EL (cell line): Measurements from ENCODE around the gene LECT2.

Source experiments
- DNase-seq: peaks from one replicate; pipeline ENCODE4 v3.0.0-alpha.2; 2016

Gene LECT2

GRCh38 chr5:135977375-135977928 lies 22.7 kb upstream of the LECT2 start:
- DNase-seq: no peak

- no peak for DNase-seq
Observed at GRCh38 chr5:135976216-135976615, 21.4 kb upstream of the LECT2 start.

DNA sequence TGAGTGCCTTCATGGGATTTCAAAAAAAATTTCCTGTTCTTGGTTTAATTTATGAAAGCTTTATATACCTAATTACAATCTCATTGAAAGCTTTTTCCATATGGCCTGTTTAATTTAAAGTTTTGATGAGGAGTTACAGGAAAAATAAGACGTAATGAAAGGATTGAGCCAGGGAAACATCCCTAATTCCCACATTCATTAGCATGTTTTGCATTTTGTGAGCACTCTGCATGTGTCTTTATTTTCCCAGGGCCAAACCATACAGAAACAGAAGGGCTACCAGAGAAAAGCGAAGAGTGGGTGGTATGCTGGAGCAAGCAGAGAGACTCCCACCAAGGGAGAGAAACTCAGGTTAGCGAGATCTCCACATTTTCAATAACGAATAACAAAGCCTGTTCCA lies 20.3 kb upstream of the LECT2 start:
- DNase-seq: no peak

- no peak for DNase-seq
Observed at GRCh38 chr5:135974021-135974600, 19.3 kb upstream of the LECT2 start.

DNA sequence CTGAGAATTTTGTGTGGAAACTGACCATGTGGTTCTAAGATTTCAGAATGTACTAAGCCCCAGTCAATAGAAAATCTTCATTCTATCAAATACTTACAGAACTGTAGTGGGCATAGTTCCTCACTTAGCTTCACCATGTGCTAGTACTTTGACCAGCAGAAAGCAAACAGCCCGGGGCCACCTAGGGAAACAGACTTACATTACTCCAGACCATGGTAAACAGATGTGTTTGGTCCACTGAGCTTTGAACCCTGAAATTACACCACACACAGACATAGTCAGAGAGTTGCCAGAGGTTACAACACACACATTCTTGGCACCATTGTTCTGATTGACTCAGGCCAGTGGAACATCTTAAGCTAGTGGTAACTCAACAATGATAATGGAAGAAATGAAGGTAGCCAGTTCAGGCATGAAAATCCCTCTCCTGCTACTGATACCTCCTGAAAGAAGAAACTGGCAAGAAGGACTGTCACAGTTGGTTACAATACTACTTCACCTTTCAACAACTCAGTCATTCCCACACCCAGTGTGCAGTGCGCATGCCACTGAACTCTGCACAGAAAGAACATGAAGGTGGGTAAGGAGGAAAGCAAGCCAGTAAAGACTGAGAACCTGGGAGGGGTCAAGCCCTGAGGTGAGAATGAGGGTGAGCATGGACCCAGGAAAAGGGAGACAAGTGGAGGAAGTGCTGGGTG lies 18.7 kb upstream of the LECT2 start:
- peak; percentile 46 for DNase-seq

DNA sequence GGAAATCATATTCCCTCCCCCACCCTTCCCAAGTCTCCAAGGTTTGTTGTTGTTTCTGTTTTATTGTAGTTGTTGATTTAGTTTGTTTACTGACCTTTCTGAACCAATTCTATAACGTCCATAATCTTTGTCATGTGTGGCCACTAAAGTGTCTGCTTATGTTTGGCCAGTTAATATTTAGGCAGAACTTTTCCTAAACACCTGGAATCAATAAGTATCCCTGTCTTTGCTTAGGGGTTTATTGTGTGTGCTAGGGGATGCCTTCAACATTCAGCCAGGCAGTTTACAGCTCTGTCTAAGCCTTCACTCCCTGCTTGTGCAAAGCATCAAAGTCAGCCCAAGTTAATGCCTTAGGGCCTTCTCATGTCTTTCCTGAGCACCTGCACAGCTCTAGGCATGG lies 16.9 kb upstream of the LECT2 start:
- DNase-seq: no peak

- no peak for DNase-seq
Observed at GRCh38 chr5:135966790-135967189, 12.0 kb upstream of the LECT2 start.

DNA sequence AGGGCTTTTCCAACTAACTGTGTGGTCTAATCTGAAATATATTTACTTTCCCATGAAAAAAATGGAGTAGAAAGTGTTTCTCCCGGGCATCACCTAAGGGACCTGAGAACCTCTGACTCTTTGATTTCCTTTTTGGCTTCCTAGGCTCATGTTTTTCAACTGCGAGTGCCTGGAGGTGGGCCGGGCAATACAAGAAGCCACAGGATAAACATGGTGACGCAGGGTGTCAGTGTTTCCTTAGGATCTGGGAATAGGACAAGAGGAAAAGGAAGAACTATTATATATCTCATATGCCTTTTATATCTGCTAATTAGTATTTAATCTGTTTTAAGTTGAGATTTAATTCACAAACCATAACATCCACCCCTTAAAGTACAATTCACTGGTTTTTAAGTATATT lies 11.4 kb upstream of the LECT2 start:
- no peak for DNase-seq

- no peak for DNase-seq
Observed at GRCh38 chr5:135965504-135965903, 10.7 kb upstream of the LECT2 start.

DNA sequence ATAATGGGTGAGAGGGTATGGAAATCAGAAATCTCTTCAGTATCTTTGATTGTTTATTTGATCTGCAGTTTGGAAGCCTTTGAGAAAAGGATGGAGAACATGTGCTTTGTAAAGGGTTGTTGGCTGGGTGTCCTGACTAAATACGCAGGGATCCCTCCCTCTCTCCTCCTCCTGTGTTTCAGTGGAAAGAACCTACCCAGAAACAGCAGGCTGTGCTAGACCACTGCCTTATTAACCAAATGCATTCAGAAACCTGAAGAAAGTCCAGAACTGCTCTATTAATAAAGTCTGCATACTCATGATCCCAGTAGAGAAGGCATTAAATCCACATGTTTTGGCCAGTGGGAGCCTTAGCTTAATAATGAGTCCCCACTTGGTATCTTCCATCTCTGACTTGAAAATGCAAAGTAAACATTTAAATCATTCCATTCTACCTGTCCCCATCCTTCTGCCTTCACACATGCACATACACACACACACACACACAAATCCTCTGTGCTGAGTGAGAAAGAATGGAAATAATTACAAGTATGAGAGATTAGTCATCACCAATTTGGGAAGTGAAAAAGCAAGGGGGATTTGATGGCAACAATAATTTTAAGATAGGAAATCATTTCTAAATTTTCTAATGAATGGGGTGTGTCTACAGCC lies 10.0 kb upstream of the LECT2 start:
- DNase-seq: peak; percentile 20

DNA sequence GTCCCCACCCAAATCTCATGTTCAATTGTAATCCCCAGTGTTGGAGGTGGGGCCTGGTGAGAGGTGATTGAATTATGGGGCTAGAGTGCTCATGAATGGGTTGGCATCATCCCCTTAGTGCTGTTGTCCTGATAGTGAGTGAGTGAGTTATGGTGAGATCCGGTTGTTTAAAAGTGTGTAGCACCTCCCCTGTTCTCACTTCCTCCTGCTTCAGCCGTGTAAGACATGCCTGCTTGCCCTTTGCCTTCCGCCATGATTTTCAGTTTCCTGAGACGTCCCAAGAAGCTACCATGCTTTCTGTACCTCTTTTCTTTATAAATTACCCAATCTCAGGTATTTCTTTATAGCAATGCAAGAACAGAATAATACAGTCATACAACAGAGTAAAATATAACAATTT lies 742 bp upstream of the LECT2 start:
- no peak for DNase-seq

- DNase-seq: no peak
Observed at GRCh38 chr5:135953850-135954249, 933 bp downstream of the LECT2 start.

DNA sequence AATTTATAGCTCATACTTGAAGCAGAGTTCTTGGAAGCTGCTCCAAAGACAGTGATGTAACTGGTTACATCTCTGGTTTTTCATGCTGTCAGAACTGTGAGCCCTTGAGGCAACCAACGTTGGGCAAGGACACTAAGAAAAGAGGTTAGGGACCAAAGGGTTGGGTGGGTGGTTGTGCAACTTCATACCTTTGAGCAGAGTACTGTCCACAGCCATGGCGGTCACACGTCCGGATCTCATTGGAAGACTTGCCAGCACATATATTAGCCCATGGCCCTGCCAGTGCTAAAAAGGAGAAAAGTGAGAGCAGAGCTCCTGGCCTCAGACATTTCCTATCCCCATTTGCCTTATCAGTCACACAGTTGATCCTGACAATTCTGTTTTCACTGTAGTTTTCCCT lies 2.1 kb downstream of the LECT2 start:
- no peak for DNase-seq

DNA sequence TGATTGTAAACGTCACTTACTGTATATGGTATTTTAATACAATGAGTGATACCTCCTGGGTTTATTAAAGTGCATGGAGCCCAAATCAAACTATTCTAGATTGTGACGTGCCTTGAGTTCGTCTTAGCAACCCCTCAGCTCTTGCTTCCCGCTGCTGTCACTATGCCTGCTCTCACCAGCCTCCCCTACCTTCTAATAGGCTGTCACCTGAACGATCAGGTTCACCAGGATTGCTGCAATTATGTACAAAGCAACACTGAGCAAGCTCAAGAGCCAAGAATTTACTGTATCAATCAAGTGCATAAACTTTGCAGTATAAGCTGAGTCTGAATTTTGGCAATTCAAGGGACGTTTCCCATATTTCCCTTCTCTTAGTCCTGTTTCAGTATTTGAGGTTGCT lies 3.0 kb downstream of the LECT2 start:
- DNase-seq: no peak

DNA sequence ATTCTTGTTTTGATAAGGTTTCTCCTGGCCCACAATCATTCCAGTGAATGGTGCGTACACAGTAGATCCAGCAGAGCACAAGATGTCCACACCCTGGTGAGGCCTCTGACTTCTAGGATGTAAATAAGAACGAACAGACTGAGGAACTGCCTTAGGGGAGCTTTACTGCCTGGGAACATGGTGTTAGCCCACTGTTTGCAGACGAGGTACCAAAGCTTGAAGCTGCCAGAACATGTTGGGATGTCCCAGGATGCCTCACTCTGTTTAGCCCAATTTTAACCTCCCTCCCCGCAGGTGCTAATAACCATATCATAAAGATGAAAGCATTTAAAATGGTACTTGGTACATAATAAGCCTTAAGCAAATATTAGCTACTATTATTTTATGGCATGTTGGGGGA lies 3.5 kb downstream of the LECT2 start:
- DNase-seq: no peak

- DNase-seq: peak; percentile 7
Observed at GRCh38 chr5:135950611-135951010, 4.2 kb downstream of the LECT2 start.

GRCh38 chr5:135944967-135945560 lies 9.7 kb downstream of the LECT2 start:
- peak; percentile 79 for DNase-seq

DNA sequence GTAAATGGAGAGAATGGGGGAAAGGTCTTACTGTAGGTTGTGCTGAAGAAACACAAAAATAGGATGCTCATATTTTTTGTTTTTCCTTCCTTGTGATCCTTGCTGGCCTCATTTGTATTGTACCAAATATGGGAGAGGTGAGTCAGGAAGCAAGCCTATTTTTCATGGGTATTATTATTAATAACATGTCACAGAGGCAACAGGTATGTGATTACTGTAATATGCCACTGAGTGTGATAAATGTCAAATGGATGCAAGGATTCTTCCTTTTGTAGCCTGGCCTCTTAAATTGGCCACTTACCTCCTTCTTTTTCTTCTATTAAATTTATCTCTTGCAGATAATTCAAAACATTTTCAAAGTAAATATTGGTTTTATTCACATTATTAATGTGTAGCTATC lies 10.2 kb downstream of the LECT2 start:
- no peak for DNase-seq

- no peak for DNase-seq
Observed at GRCh38 chr5:135942202-135942771, 12.5 kb downstream of the LECT2 start.

DNA sequence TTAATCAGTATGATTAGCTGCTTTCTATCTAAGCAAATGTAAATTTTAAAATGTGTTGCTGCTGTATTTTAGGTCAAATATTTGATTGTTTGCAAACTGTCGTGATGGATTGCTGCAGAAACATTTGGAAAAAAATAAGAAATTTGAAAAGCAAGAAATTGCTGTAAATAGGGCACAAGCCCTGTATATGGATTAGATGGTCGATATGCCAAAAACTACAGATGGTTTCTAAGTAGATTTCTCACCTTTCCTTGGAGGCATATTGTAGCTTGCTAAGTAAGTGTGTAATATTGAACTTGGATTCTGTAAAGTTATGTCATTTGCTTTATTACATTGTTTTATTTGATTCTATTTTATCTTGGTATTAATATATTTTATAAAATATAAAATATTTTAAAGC lies 13.1 kb downstream of the LECT2 start:
- no peak for DNase-seq

GRCh38 chr5:135937245-135937911 lies 17.4 kb downstream of the LECT2 start:
- no peak for DNase-seq

DNA sequence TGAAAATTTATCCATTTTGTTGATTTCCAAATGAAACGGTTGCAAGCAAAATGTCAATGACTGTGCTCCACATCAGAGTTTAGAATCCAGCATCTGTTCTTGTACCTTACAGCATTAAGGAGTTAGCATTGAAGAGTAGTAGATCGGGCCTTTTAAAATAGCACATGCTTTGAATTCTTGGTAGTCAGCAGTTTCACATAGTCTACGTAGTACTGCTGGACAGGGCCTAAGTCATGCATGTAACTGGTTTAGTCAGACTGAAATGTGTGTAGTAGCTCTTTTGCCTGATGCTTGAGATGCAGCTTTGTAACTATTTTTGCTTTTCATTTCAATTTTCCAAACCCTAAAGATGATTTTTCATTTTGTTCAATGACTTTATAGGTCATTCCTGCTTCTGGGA lies 19.8 kb downstream of the LECT2 start:
- no peak for DNase-seq

DNA sequence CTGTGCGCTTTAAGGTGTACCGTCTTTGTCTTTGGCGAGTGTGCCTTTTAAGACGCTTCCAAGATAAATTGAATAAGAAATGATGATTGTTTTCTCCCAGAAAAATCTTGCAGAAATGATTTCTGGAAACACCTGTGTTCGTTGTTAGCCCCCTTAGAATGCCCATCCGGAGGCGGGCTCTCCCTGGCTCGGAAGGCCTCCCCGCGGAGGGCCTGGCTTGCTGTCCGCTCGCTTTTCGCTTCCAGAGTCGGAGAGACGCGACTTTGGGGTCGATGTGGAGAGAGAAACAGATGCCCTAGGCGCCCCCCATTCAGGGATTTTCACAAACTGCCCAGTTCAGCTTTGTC lies 23.9 kb downstream of the LECT2 start:
- DNase-seq: no peak
